ENCODE data around the gene MORN1.

GRCh38 chr1:2314803-2315673 lies 76.3 kb downstream of the MORN1 start:
- no peak for TF ChIP-seq ASH2L (IDR thresholded peaks at IDR 0.05; ENCODE audit: low read length)
- TF ChIP-seq POLR2A (IDR thresholded peaks at IDR 0.05; ENCODE audit: control extremely low read depth in 1 of 2, low read depth in 2 of 2, low read length in 2 of 2): no peak
- TF ChIP-seq SIN3A (conservative IDR thresholded peaks at IDR 0.05 in 1 of 2, IDR thresholded peaks at IDR 0.05 in 1 of 2; ENCODE audit: low read depth in 1 of 2, low read length in 2 of 2): no peak
- TF ChIP-seq CTCF (IDR thresholded peaks at IDR 0.05; ENCODE audit: control extremely low read depth in 1 of 3, insufficient read depth in 1 of 3, low read depth in 1 of 3, low read length in 3 of 3): peak in 2 of 3 experiments; percentile 21 to 40; a peak in 2 of 4 replicates
- TF ChIP-seq EZH2 (IDR thresholded peaks at IDR 0.05; ENCODE audit: low read depth, low read length, severe bottlenecking): no peak

Measured in H1 (cell line).